Prostate gland (tissue), 2 donors: ENCODE measurements around the gene RAD51B.

Experiments used
- POLR2A ChIP-seq: fragments of 450-650 bp; IDR thresholded peaks from one replicate; pipeline ENCODE4 v1.6.1; 2016; ENCODE audit warnings: antibody characterized with exemption, mild to moderate bottlenecking
- TF ChIP-seq, protein P1 (sequence below), 4 experiments: fragments of 200-600 bp in 2 of 4; fragments of 450-650 bp in 2 of 4; sonication (generic) in 2 of 4; IDR thresholded peaks; 1 replicate in 3 of 4; 2 replicates in 1 of 4; pipeline ENCODE4 v1.5.1; 2016 to 2019; ENCODE audit warnings: antibody characterized with exemption in 4 of 4, mild to moderate bottlenecking in 2 of 4, moderate library complexity in 2 of 4

DNA sequence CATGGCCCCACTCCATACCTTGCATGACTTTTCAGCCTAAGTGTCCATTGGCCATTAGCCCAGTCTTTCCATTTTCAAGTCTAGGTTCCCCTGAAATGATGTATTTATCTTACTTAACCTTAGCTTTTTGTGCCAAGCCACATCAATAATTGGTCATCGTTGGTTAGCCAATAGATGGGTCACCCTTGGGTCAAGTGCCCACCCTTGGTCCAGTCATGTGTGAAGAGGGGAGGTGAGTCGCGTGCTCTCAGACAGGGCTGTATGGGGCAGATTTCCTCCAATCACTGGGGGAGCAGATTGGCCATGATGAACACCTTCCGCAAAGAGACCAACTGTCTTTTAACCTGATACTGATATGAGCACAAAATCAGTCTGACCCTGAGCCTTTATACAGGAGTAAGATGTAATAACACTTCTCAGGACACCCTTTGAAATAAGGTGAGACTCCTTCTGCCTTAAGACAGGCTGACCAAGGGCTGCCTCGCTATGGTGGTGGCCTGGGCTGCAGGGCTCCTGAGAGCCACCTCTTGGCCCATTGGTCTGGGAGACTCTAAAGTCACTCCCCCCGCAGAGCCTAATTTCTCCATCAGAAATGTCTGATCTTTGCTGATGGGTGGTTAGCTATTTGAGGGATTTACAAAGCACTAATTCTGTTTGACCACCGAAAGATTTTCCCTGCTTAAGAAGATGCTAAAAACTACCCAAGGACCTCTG lies 830.1 kb downstream of the RAD51B start:
- TF ChIP-seq, protein P1, sequence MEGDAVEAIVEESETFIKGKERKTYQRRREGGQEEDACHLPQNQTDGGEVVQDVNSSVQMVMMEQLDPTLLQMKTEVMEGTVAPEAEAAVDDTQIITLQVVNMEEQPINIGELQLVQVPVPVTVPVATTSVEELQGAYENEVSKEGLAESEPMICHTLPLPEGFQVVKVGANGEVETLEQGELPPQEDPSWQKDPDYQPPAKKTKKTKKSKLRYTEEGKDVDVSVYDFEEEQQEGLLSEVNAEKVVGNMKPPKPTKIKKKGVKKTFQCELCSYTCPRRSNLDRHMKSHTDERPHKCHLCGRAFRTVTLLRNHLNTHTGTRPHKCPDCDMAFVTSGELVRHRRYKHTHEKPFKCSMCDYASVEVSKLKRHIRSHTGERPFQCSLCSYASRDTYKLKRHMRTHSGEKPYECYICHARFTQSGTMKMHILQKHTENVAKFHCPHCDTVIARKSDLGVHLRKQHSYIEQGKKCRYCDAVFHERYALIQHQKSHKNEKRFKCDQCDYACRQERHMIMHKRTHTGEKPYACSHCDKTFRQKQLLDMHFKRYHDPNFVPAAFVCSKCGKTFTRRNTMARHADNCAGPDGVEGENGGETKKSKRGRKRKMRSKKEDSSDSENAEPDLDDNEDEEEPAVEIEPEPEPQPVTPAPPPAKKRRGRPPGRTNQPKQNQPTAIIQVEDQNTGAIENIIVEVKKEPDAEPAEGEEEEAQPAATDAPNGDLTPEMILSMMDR (IDR thresholded peaks at IDR 0.05): no peak
- TF ChIP-seq POLR2A: no peak
